HG02763 (cell line): ENCODE measurements around the gene FOXA1.

Experiments
- ATAC-seq: cut with Tn5 transposase; IDR thresholded peaks from one replicate; pipeline ENCODE4 v1.9.1; 2021; ENCODE audit warnings: mild to moderate bottlenecking, moderate library complexity; ENCODE audit not compliant: unreplicated experiment

The FOXA1 gene

DNA sequence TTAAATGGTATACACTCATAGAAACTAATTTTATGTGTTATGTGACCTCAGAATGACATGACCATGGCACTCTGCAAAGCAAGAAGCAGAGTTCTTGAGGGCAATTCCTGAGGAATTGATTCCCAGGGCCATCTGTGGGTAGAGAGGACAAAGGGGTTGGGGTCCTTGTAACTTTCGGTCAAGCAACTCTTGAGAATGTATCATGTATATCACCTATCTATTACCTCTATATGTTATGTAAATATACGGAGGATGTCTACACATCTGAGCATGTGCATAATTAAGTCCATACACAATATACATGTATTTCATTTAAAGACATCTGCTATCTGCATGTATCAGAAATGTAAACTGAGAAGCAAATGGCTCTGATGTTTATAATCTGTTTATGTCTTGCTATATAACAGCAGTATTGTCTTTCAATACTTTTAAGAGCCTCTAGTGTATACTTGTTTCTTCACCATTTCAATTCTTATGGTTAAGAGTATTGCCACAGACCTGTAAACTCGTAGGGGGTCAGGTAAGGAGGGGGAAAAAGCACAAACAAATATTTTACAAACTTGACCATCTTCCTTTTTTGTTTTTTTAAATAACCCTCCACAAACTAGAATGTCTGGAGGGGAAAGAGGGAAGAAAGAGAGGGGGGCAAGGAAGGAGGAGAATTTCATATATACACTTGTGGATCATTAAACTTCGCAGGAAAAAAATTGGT is 4.5 kb downstream of the FOXA1 start:
- ATAC-seq = no peak

- no peak for ATAC-seq
Observed at GRCh38 chr14:37589715-37590427, 5.2 kb downstream of the FOXA1 start.

- ATAC-seq = no peak
Observed at GRCh38 chr14:37588956-37589714, 5.9 kb downstream of the FOXA1 start.

- ATAC-seq = no peak
Observed at GRCh38 chr14:37588667-37588955, 6.4 kb downstream of the FOXA1 start.

DNA sequence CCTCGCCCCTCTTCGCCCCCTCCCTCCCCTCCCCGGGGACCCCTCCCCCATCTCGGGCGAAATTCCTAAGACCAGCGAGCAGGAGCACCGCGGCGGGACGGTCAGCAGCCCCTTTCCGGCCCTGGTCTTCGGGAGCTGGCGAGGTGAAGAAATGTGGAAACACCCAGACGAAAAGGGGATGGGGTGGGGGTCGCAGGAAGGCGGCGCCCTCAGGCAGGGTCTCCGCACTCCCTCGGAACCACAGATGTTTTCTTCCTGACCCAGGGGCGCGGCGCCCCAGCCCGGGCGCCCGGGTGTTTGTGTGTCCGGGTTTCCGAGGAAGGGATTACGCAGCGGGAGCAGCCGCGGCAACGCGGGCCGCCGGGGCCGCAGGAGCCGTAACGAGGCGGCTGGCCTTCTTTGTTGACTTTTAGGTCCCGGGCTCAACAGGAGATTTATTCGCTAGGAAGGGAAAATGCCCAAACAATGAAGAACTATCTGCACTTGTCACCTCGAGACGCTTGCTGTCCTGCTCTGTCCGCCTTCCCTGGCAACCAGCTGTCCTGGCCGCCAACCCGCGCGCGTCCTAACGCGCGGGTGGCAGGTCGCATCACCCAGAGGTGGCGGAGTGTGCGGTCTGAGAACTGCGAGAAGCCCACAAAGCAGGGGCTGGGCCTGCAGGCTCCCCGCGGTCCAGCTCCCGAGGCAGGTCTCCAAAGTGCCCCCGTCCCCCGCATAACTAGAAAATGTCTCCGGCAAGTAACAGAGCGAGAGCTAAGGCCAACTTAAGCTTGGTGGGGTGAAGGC is 7.0 kb downstream of the FOXA1 start:
- no peak for ATAC-seq

DNA sequence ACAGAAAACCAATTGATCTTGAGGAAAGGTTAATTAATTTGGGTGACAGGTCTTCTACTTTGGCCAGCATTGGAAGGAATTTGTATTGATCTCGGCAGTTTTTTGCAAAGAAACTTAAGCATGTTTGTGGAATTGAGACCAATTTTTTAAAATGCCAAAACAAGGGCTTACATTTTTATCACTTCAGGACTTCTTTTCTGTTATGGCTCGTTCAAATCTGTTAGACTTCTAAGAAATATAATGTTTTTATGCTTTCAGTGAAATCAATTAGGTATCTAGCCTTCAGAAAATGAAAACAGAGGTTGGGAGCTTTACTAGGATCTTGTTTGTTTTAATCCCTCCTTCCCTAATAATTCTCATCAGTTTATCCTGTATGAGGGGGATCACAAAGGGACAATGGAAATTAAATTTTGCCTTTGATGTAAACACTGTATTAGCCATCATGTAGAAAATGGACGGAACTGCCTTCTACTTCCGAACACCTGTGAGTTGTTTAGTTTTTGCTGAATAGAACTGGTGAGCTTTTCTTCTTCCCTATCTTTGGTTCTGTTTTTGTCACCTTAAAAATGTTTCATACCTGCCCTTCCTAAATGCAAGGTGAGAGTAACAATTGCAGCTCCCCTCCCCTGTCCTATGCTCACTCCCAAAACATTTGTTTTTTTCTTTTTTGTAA is 7.8 kb downstream of the FOXA1 start:
- no peak for ATAC-seq

- no peak for ATAC-seq
Observed at GRCh38 chr14:37586797-37587130, 8.3 kb downstream of the FOXA1 start.

DNA sequence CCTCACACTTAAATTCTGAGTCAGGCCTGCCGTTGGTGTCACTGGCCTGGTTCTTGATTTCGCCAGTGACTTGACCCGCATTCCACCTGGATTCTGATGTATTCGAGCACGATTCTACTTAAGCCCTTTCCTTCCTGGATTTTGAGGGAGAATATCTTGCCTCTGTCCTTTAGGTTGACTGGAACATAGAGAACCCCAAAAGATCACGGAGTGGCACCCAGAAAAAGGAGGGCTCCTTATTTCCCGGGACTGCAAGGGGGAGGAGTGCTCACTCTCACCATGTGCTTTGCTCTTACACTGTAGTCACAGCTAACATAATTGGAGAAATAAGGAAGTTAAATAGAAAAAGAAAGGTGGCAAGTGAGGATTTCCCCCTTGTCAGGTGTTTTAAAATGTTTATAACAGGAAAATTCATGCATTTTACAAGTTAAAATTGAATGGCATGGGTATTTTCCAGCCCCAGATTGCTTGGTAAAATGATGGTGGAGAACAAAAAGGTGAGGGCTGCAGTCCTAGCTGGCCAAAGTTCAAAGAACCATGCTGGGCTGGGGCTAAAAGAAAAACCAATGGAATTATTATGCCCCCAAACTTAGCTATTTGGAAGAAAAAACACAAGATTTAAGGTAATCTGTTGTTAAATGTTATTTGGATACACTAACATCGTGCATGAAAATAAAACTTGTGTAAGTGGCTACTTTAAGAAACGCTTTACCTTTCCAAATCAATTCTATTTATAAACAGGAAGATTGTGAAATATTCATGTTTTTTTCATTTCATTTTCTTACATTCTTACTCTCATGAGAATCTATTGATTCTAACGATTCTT is 8.9 kb downstream of the FOXA1 start:
- no peak for ATAC-seq

DNA sequence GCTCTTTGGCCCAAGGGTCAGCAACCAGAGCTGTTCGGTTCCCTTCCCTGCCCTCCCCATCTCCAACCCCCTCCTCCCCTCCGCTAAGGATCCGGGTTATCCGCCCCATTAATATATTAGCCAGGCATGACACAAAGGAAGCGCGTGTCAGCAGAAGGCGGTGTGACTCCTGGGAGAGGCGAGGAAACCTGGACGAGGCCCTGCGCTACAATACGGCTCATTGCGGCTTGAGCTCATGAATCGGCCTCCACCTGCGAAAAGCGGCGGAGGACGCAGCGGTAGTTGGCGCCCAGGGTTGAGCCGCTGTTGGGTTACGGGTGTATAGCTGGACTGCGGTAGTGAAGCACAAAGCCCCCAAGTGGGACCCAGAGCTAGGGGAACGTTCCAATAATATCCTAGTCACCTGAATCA is 9.9 kb downstream of the FOXA1 start:
- ATAC-seq = no peak

DNA sequence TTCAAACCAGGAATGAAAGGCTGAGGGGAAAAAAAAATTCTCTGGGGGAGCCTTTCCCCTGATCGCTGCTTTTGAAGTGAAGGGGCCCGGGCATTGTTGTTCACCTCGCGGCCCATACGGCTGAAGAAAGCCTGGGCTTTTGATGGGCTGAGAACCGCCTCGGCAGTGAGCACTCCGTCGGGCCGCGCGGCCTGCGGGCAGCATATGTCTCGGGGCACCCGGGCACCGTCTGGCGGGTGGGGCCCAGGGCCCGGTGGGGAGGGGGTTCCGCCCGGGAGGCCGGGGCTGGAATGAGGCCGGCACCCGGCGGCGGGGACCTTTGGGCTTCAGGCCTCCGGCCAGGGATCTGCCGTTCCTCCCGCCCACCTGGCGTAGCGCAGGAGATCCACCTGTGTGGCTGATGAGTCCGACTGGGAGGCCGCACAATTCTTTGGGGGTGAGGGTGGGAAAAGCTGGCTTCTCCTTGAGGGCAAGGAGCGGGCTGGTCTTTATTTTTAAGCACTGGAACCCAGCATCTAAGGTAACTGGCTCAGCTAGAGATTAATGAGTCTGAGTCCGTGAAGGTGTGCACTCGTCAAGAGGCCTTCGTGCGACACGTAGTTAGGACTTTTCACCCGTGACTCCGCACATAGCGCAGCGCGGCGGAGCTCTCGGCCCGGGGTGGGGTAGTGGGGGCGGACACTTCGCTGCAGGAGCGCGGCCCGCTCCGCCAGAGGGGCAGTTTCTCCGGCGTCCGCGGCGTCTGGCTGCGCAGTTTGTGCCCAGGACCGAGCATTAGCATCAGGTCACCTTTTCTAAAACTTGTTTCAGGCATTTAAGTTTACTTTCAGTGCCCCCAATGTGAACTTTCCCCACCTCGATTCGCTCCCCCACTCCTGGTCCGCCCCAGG is 10.6 kb downstream of the FOXA1 start:
- ATAC-seq = no peak

DNA sequence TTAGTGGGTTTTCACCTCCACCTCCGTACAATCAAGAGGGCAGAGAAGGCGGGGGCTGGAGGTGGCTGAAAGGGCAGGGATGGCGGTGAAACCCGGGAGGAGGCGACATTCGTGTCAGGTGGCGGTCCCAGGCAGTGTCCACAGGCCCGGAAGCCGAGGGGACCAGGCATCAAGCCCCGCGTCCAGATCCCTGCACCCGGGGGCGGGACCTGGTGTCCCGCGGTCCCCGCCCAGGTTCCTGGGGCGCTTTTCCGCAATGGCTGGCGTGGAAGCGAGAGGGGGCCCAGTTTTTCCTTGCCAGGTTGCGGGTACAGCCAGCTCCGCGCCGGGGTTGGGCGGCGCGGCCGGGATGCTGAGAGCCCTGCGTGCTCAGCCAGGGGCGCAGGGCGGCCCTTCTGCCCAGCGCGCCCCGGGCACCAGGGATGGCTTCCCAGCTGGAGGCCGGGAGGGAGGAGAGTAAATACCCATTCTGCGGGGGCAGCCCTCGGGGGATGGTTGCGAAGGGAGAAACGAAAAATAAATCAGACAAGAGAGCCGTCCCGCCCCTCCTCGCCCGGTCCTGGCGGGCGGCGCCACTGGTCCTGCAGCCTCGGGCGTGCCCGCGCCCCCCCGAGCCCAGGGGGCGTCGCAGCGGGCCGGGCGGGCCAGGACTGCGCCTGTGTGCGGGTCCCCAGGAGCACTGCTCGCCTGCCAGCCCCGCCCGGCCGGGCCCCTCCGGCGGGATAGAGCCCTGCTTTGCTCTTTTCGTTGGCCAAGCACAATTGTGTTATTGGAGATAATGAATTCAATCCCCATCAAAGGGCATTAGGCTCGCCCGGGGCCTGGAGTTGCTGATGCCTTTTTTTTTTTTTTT is 11.5 kb downstream of the FOXA1 start:
- no peak for ATAC-seq

DNA sequence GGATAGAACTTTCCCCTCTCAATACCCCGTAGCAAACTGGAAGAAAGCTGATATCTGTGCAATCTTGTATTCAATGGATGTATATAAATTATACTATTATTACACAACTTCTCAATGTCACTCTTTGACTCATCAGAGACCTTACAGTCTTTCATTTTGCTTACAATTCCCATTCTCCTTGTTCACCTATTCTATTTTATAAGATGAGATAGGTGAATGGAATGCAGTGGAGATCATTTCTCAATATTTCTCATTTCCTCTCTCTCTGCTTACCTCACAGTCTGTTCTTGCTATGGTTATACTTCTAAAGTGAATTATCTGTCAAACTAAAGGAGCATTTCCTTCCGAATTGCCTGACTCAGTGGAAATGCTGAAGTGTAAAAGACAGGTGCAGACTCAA is 14.9 kb downstream of the FOXA1 start:
- ATAC-seq = no peak

GRCh38 chr14:37579274-37579673 is 15.8 kb downstream of the FOXA1 start:
- ATAC-seq = no peak

DNA sequence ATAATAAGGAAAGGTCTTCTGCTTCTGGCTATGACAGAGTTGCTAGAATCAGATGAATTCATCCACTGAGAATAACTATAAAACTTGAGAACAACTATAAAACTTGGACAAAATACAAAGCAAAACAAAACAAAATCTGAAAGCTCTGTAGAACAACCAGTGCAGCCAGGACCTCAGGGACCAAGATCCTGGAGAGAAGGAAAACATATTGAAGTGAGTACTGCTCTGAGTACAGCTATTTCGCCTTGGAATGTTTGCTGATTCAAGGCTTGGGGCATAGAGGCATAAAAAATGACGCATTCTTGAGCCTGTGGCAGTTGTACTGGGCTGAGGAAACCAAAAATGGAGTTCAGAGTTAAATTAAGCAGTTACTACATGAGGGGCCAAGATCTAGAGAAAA is 21.7 kb downstream of the FOXA1 start:
- no peak for ATAC-seq

- no peak for ATAC-seq
Observed at GRCh38 chr14:37571391-37571790, 23.7 kb downstream of the FOXA1 start.

- ATAC-seq = no peak
Observed at GRCh38 chr14:37569729-37570128, 25.3 kb downstream of the FOXA1 start.

DNA sequence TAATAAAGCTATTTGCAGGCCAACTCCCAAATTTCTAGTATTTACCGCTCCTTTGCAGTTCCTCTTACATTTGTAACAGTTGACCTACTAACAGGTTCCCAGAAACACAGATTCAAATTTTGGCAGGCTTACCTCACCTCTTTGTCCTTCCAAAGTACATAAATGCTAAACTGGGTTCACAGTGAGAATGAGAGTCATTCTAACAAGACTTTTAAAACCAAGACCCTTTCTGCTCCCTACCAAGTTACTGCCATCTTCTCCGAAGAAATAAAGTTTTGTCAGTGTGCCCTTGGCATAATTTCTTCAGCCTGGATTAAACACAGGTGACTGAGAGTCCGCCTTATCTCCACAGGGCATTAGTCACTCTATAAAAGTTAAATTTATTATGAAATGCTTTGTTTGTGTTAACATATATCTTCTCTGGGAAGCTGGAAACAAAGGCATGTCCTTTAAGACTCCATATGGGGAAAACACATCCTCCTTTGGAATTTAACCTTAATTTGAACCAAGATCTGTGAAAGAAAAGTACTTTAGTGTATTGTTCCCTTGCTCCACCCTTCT is 28.2 kb downstream of the FOXA1 start:
- ATAC-seq = no peak

- no peak for ATAC-seq
Observed at GRCh38 chr14:37565550-37565949, 29.5 kb downstream of the FOXA1 start.
